Upper lobe of left lung (tissue), 4 donors: ENCODE data around the gene KCNQ1OT1.

Source experiments
- CTCF ChIP-seq, 6 experiments: fragments of 450-650 bp in 4 of 6; fragments of 200-600 bp in 2 of 6; sonication (generic) in 2 of 6; IDR thresholded peaks; one replicate each; pipeline ENCODE4 v1.5.1; 2016 to 2019; ENCODE audit warnings: antibody characterized with exemption in 6 of 6
- EP300 ChIP-seq, 4 donors: sonication (generic); formaldehyde crosslinking; IDR thresholded peaks; one replicate each; pipeline ENCODE4 v1.5.1; 2017; ENCODE audit warnings: antibody characterized with exemption in 4 of 4, control low read depth in 2 of 4
- POLR2A ChIP-seq, 4 donors: fragments of 450-650 bp; IDR thresholded peaks; one replicate each; pipeline ENCODE4 v1.5.1; 2016 to 2017; ENCODE audit warnings: antibody characterized with exemption in 4 of 4, mild to moderate bottlenecking in 2 of 4
- POLR2AphosphoS5 ChIP-seq, 2 donors: sonication (generic); formaldehyde crosslinking; IDR thresholded peaks; one replicate each; pipeline ENCODE4 v1.5.1; 2017; ENCODE audit warnings: antibody characterized with exemption in 2 of 2

- TF ChIP-seq CTCF (IDR thresholded peaks at IDR 0.05): no peak
- no peak for TF ChIP-seq POLR2A (IDR thresholded peaks at IDR 0.05)
- no peak for TF ChIP-seq EP300 (IDR thresholded peaks at IDR 0.05)
- no peak for TF ChIP-seq POLR2AphosphoS5 (IDR thresholded peaks at IDR 0.05)
These were observed 30.7 kb upstream of the KCNQ1OT1 start for GRCh38 chr11:2730272-2731129.
